Hepatocyte (in vitro differentiated cells): ENCODE results near the gene ENPP1.

Experiments
- EZH2 ChIP-seq: fragments of 200-600 bp; sonication (generic); IDR thresholded peaks from 2 replicates; pipeline ENCODE4 v1.6.1; 2016; ENCODE audit warnings: antibody characterized with exemption, mild to moderate bottlenecking, borderline replicate concordance
- EZH2phosphoT487 ChIP-seq: fragments of 200-600 bp; sonication (generic); IDR thresholded peaks from one replicate; pipeline ENCODE4 v1.6.1; 2018; ENCODE audit warnings: antibody characterized with exemption, mild to moderate bottlenecking, low read depth, moderate library complexity; ENCODE audit not compliant: unreplicated experiment, severe bottlenecking
- TF ChIP-seq, protein P1 (sequence below): fragments of 200-600 bp; sonication (generic); IDR thresholded peaks from 2 replicates; pipeline ENCODE4 v1.5.1; 2016; ENCODE audit warnings: antibody characterized with exemption, mild to moderate bottlenecking; ENCODE audit not compliant: poor library complexity

DNA sequence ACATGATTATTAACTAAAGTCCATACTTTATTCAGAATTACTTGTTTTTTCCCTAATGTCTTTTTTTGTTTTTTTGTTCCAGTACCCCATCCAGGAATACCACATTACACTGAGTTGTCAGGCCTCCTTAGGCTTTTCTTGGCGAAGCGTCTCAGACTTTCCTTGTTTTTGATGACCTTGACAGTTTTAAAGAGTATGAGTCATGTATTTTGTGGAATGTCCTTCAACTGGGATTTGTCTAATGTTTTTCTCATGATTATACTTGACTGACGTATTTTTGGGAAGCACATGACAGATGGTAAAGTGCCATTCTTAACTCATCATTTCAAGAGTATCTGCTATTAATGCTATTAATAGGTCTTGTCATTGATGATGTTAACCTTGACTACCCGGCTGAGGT, 23.6 kb downstream of the ENPP1 start:
- TF ChIP-seq, protein P1, sequence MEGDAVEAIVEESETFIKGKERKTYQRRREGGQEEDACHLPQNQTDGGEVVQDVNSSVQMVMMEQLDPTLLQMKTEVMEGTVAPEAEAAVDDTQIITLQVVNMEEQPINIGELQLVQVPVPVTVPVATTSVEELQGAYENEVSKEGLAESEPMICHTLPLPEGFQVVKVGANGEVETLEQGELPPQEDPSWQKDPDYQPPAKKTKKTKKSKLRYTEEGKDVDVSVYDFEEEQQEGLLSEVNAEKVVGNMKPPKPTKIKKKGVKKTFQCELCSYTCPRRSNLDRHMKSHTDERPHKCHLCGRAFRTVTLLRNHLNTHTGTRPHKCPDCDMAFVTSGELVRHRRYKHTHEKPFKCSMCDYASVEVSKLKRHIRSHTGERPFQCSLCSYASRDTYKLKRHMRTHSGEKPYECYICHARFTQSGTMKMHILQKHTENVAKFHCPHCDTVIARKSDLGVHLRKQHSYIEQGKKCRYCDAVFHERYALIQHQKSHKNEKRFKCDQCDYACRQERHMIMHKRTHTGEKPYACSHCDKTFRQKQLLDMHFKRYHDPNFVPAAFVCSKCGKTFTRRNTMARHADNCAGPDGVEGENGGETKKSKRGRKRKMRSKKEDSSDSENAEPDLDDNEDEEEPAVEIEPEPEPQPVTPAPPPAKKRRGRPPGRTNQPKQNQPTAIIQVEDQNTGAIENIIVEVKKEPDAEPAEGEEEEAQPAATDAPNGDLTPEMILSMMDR, result no peak
- no peak for TF ChIP-seq EZH2phosphoT487
- TF ChIP-seq EZH2, result no peak
